Activated CD4-positive, alpha-beta T cell treated with anti-CD3 and anti-CD28 coated beads for 48 hours (primary cell): ENCODE measurements around the gene KRT3.

Experiments used
- DNase-seq: peaks from one replicate; pipeline ENCODE4 v3.0.0-alpha.2; 2020

KRT3 gene

GRCh38 chr12:52813203-52813819 is 17.4 kb upstream of the KRT3 start:
- no peak for DNase-seq

- no peak for DNase-seq
These were observed 16.8 kb upstream of the KRT3 start for GRCh38 chr12:52812749-52813148.

GRCh38 chr12:52812073-52812400 is 16.1 kb upstream of the KRT3 start:
- no peak for DNase-seq

GRCh38 chr12:52811191-52812072 is 15.5 kb upstream of the KRT3 start:
- no peak for DNase-seq

- DNase-seq, result no peak
These were observed 14.6 kb upstream of the KRT3 start for GRCh38 chr12:52810554-52810953.

- DNase-seq, result no peak
These were observed 13.2 kb upstream of the KRT3 start for GRCh38 chr12:52809166-52809565.

GRCh38 chr12:52808573-52809160 is 12.8 kb upstream of the KRT3 start:
- no peak for DNase-seq

GRCh38 chr12:52807544-52808470 is 11.9 kb upstream of the KRT3 start:
- DNase-seq, result no peak

- DNase-seq, result no peak
These were observed 11.1 kb upstream of the KRT3 start for GRCh38 chr12:52806821-52807543.

- DNase-seq, result no peak
These were observed 10.4 kb upstream of the KRT3 start for GRCh38 chr12:52806169-52806811.

GRCh38 chr12:52805739-52806138 is 9.8 kb upstream of the KRT3 start:
- no peak for DNase-seq

GRCh38 chr12:52805000-52805399 is 9.1 kb upstream of the KRT3 start:
- DNase-seq, result no peak

GRCh38 chr12:52802442-52802841 is 6.5 kb upstream of the KRT3 start:
- DNase-seq, result no peak

GRCh38 chr12:52801773-52802172 is 5.9 kb upstream of the KRT3 start:
- DNase-seq, result no peak

- no peak for DNase-seq
These were observed 4.5 kb upstream of the KRT3 start for GRCh38 chr12:52800259-52800917.

- DNase-seq, result no peak
These were observed 3.7 kb upstream of the KRT3 start for GRCh38 chr12:52799505-52800211.

GRCh38 chr12:52798671-52799504 is 3.0 kb upstream of the KRT3 start:
- DNase-seq, result no peak

GRCh38 chr12:52798003-52798670 is 2.2 kb upstream of the KRT3 start:
- no peak for DNase-seq

GRCh38 chr12:52797529-52797894 is 1.6 kb upstream of the KRT3 start:
- no peak for DNase-seq
